GM12892 (cell line): Measurements from ENCODE around the gene PEX26.
"Not testable (repeated sequence)": the region's sequence is repeated elsewhere in the genome, so short reads cannot be mapped to it uniquely, and the experiment has no call there.

ENCODE experiments used
- DNase-seq: peaks from one replicate; pipeline ENCODE4 v3.0.0; 2011; ENCODE audit not compliant: insufficient read length
- FAIRE-seq: peaks from 2 replicates; lab custom pipeline; 2011; peaks lifted over from hg19 to GRCh38; lab: Jason Lieb, UNC
- POLR2A ChIP-seq: IDR thresholded peaks from 2 replicates; pipeline ENCODE4 v1.6.1; 2011; ENCODE audit warnings: low read depth, low read length, control low read depth
- POLR2AphosphoS5 ChIP-seq: IDR thresholded peaks from 2 replicates; pipeline ENCODE4 v1.6.1; 2011; ENCODE audit warnings: low read depth, low read length, control low read depth
- TAF1 ChIP-seq: IDR thresholded peaks from 2 replicates; pipeline ENCODE4 v1.6.1; 2011; ENCODE audit warnings: low read depth, mild to moderate bottlenecking, control low read depth, low read length, borderline replicate concordance

The PEX26 gene

GRCh38 chr22:18067548-18068341 lies 10.0 kb upstream of the PEX26 start:
- DNase-seq (no peak), FAIRE-seq (no peak)
- TF ChIP-seq POLR2A (no peak), TAF1 (no peak), POLR2AphosphoS5 (no peak)

- TF ChIP-seq POLR2AphosphoS5 (no peak), POLR2A (no peak), TAF1 (no peak)
Observed at GRCh38 chr22:18068381-18068988, 9.3 kb upstream of the PEX26 start.

DNA sequence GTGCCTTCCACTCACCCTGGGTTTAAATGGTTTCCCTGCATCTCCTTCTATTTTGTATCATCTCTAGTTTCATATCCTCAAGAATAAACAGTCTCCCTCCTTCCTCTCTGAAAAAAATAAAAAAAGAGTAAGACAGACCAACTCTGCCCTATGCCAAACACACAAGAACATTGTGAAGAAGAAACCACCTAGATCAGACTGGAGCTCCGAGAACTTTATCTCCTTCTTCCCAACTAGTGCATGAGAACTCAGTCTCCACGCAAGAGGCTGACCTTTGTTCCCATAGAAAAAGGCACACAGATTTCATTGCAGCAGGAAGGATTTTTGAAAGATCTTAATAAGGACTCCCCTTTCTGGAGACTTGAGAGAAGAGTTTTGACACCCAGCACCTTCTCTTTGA lies 8.7 kb upstream of the PEX26 start:
- no peak for TF ChIP-seq POLR2AphosphoS5
- TF ChIP-seq POLR2A = no peak
- no peak for TF ChIP-seq TAF1
- FAIRE-seq (no peak), DNase-seq (no peak)

More at GRCh38 chr22:18068381-18068988, 9.3 kb upstream of the PEX26 start:
- no peak for DNase-seq
- no peak for FAIRE-seq

DNA sequence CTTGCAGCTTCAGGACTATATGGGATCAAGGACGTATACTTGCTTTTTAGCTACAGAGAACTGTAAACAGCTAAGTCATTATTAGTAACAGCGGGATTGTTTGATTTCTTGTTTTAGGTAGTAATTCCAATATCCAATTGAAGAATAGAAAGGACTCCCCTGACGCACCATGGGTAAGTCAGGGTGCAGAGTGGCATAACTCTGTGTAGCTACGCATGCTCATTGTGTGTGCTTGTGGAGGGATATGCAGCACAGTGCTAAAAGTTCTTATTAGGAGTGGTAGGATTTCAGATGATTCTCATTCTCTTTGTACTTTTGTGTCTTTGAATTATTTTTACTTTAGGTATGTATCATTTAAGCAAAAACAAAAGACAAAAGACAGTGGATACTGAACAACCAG lies 7.7 kb upstream of the PEX26 start:
- FAIRE-seq (no peak), DNase-seq (no peak)
- no peak for TF ChIP-seq POLR2AphosphoS5
- TF ChIP-seq TAF1 = no peak
- TF ChIP-seq POLR2A = no peak

DNA sequence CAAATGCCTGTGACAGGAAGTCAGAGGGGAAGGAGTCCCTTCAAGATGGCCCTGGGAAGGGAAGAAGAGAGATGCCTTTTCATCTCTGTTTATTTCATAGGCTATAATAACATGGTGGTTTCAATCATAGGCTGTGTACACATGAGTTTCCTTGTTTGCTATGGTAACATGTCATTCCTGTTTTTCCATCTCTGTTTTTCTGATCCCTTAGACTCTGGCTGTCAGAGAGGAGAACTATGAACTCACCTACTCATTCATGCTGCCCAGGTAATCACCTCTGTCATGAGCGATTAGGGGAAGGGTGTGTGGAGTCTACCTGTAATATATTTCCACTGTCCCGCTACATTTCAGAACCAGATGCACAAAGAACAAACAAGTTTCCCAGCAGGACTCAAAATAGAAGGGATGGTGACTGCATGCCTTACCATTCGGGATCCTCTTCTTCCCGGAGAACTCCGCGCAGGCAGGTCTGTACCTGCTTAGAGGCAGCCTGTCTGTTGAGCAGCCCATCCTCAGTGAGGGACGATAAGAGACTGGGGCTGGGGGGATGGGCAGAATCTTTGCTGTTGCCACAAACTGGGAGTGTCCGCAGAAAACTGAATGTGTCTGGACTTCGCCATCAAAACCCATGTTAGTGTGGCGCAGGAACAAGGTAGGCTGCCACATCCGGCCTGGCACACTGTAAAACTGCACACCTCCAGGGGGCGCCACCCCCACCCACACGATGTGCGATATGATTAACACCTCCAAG lies 7.1 kb upstream of the PEX26 start:
- no peak for FAIRE-seq
- TF ChIP-seq POLR2A (no peak), POLR2AphosphoS5 (no peak), TAF1 (no peak)
- DNase-seq = no peak

DNA sequence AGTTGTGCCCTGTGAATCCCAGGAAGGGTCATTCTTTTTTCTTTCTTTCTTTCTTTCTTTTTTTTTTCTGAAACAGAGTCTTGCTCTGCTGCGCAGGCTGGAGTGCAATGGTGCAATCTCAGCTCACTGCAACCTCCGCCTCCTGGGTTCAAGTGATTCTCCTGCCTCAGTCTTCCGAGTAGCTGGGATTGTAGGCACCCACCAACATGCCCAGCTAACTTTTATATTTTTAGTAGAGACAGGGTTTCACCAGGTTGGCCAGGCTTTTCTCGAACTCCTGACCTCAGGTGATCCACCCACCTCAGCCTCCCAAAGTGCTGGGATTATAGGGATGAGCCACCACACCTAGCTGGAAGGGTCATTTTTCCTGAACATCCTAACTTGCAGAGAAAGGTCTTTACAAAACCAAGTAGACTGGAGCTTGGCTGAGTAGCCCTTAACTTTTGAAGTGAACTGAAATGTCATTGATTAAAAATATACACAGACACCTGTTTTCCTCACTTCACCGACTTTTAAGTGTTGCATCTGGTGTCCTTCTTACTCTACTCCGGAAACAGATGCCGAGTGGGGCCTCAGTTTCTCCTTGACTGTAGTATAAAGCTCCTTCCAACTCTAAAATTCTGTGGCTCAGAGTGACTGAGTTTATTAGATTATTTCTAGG lies 6.4 kb upstream of the PEX26 start:
- DNase-seq, FAIRE-seq: not testable (repeated sequence)

DNA sequence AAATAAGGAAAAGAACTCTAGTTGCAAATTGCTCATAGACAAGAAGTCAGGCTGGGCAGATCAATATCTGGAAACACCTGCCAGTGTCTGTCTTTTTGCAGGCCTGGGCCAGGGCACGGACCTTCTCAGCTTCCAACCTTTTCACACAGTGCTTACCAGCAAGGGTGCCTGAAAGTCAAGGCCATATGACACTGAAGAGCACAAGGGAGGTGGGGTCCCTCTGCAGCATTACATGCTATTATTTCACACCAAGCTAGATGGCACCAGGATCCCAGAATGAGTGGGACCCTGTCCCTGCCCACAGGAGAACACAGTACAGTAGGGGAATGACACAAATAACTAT lies 5.9 kb upstream of the PEX26 start:
- no peak for TF ChIP-seq POLR2AphosphoS5
- DNase-seq = no peak
- no peak for FAIRE-seq

DNA sequence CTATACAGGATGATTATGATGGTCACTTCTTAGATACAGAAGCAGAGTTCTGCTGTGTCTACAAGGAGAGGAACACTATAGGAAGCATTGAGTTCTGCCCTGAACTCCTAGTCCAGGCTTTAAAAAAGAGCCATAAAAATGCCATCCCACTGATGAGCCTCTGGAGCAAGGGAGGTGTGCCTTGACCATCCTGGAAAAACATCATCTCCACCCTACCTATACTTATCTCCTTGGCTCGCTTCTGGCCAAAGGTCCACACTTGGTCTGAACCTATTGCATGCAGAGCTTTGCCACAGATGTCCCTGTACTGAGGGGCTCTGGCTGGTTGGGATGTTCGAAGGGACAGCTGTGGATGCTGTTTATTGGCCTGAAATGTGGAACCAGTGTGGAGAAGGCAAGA lies 4.3 kb upstream of the PEX26 start:
- DNase-seq (no peak), FAIRE-seq (no peak)
- TF ChIP-seq POLR2AphosphoS5 (no peak), POLR2A (no peak), TAF1 (no peak)

- not testable (repeated sequence) for FAIRE-seq, DNase-seq
Observed at GRCh38 chr22:18073927-18074326, 3.9 kb upstream of the PEX26 start.

GRCh38 chr22:18075101-18075719 lies 2.6 kb upstream of the PEX26 start:
- FAIRE-seq (no peak), DNase-seq (no peak)
- no peak for TF ChIP-seq POLR2A
- TF ChIP-seq POLR2AphosphoS5 = no peak
- TF ChIP-seq TAF1 = no peak

- peak; percentile 53 for FAIRE-seq
- DNase-seq = no peak
Observed at GRCh38 chr22:18075720-18076497, 1.9 kb upstream of the PEX26 start.

More at GRCh38 chr22:18075720-18076497, 1.9 kb upstream of the PEX26 start:
- no peak for TF ChIP-seq TAF1
- TF ChIP-seq POLR2A = no peak
- TF ChIP-seq POLR2AphosphoS5 = no peak
